ENCODE results near the gene APOA5. TPM values are rescaled to one million over a fixed set of nuclear protein-coding genes. Genes with fewer than 3 reads are reported as not detected.

APOA5 gene
- total RNA-seq, 1 experiment from 2014 or later, result not detected

GRCh38 chr11:116788975-116789374 is 2.7 kb downstream of the APOA5 start:
- DNase-seq, result no peak
- H3K4me3 ChIP-seq, result no peak overlapping the region
- intact Hi-C loops (cut with micrococcal nuclease; ENCODE audit: unreplicated experiment), result loop anchor here (5.0 kb wide), 2 partner anchors 48 to 443 kb away; partner anchors contain the start of genes APOA1, PCSK7 and RNF214
- no peaks in the 10 kb centered on the region for H4K20me1 ChIP-seq (ENCODE audit: insufficient read depth)
- no peak for TF ChIP-seq EZH2 (IDR thresholded peaks at IDR 0.05; ENCODE audit: low read depth)
- TF ChIP-seq, protein P1, sequence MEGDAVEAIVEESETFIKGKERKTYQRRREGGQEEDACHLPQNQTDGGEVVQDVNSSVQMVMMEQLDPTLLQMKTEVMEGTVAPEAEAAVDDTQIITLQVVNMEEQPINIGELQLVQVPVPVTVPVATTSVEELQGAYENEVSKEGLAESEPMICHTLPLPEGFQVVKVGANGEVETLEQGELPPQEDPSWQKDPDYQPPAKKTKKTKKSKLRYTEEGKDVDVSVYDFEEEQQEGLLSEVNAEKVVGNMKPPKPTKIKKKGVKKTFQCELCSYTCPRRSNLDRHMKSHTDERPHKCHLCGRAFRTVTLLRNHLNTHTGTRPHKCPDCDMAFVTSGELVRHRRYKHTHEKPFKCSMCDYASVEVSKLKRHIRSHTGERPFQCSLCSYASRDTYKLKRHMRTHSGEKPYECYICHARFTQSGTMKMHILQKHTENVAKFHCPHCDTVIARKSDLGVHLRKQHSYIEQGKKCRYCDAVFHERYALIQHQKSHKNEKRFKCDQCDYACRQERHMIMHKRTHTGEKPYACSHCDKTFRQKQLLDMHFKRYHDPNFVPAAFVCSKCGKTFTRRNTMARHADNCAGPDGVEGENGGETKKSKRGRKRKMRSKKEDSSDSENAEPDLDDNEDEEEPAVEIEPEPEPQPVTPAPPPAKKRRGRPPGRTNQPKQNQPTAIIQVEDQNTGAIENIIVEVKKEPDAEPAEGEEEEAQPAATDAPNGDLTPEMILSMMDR (conservative IDR thresholded peaks at IDR 0.05), result no peak
- H3K27ac ChIP-seq, result no peak overlapping the region
- H3K9me2 ChIP-seq (ENCODE audit: insufficient read depth), result no peaks in the 10 kb centered on the region
- no peaks in the 10 kb centered on the region for H3K27me3 ChIP-seq (ENCODE audit: insufficient read depth, low read depth)
- CTCF ChIA-PET, result interaction anchor here (0.6 kb wide), 1 partner anchor 42 kb away, joined by 5 read pairs; no protein-coding TSS in a partner anchor
- POLR2A ChIA-PET (ENCODE audit: unreplicated experiment), result no interaction called here
- peaks cover 21% of the 10 kb centered on the region for H3K79me2 ChIP-seq (ENCODE audit: low read depth)
- BruUV-seq (replicated peaks), result no TSS peak
- peak overlapping the region; percentile 91; the same call in 1 of the 2 replicates for H3K4me2 ChIP-seq
- no peak overlapping the region for H2AFZ ChIP-seq
- H3F3A ChIP-seq (ENCODE audit: insufficient read depth, low read depth), result peaks cover 5% of the 10 kb centered on the region
- peaks cover 20% of the 10 kb centered on the region for H3K4me1 ChIP-seq (replicated peaks; ENCODE audit: insufficient read depth)
- H3K9me3 ChIP-seq (ENCODE audit: insufficient read depth, low read depth), result no peaks in the 10 kb centered on the region
- peaks cover 24% of the 10 kb centered on the region for H3K36me3 ChIP-seq (ENCODE audit: low read depth)

DNA sequence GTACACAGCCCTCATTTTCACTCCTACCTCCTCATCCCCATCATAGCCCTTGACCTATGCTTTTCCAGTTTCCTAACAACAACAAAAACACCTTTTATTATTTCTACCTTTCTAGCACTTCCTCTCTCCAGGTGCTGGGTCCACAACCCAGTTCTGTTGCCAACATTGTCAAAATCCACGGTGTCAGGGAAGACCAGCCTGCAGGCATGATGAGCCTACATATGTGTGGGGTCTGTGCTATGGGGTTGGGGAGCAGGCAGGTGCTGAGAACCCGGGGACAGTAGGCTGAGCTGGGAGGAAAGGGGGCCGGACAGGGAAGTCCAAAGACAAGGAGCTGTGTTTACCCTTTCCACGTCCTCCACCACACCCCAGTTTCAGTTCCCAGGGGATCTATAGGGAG is 3.1 kb downstream of the APOA5 start:
- H2AFZ ChIP-seq, result peak overlapping the region; percentile 95
- peak overlapping the region; percentile 76 for H3K4me3 ChIP-seq
- no peaks in the 10 kb centered on the region for H3K9me3 ChIP-seq (ENCODE audit: insufficient read depth, low read depth)
- no peaks in the 10 kb centered on the region for H3K9me2 ChIP-seq (ENCODE audit: insufficient read depth)
- intact Hi-C loops (cut with micrococcal nuclease; ENCODE audit: unreplicated experiment), result loop anchor here (5.0 kb wide), 2 partner anchors 49 to 444 kb away; partner anchors contain the start of genes APOA1, PCSK7 and RNF214
- H3K27me3 ChIP-seq (ENCODE audit: insufficient read depth, low read depth), result no peaks in the 10 kb centered on the region
- TF ChIP-seq, protein P1 (conservative IDR thresholded peaks at IDR 0.05), result no peak
- no peak for TF ChIP-seq EZH2 (IDR thresholded peaks at IDR 0.05; ENCODE audit: low read depth)
- H3K4me1 ChIP-seq (replicated peaks; ENCODE audit: insufficient read depth), result peaks cover 20% of the 10 kb centered on the region
- ChIA-PET CTCF (interaction anchor here (0.6 kb wide), 1 partner anchor 41 kb away, joined by 5 read pairs; no protein-coding TSS in a partner anchor), POLR2A (ENCODE audit: unreplicated experiment) (no interaction called here)
- H4K20me1 ChIP-seq (ENCODE audit: insufficient read depth), result no peaks in the 10 kb centered on the region
- peaks cover 28% of the 10 kb centered on the region for H3K36me3 ChIP-seq (ENCODE audit: low read depth)
- H3K27ac ChIP-seq, result no peak overlapping the region
- BruUV-seq (replicated peaks), result no TSS peak
- peak overlapping the region; percentile 91 for H3K4me2 ChIP-seq
- no peak for DNase-seq
- H3F3A ChIP-seq (ENCODE audit: insufficient read depth, low read depth), result peaks cover 5% of the 10 kb centered on the region
- H3K79me2 ChIP-seq (ENCODE audit: low read depth), result peaks cover 21% of the 10 kb centered on the region

DNA sequence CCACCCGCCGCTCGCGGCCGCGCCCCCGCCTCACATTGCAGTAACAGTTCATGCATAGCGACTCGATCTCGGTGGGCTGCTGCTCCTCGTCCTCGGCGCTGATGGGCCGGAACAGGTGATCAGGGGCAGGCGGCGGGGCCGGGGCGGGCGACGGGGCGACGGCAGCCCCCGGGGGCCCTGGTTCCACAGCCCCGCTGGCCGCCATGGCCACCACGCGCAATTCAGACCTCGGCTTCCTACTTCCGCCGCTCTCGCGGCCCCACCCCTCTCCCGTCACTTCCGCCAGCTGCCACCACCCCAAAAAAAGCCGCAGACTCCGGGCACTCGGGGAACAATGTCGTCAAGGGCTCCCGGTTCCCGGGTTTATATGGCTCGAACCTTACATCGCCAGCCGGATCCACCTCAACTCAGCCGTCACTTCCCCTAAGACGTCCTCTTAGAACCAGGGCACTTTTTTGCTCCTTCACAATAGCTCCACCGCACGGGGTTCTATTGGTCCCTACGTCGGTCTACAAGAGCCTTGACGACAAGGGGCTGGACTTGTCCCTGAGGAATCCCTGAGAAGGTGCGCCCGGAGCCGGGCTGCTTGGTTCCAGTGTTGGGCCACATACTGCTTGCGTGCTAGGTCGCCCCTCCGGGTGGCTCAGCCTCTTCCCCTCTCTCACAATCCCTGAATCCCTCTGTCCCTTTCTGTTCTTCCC is 3.7 kb downstream of the APOA5 start, which contains the start of gene ZPR1:
ZPR1 (minus strand) TSS at position 238 of the 701 bp plus-strand sequence; CDS start at position 205, 33 bp downstream.
- intact Hi-C loops (cut with micrococcal nuclease; ENCODE audit: unreplicated experiment), result loop anchor here (5.0 kb wide), 2 partner anchors 49 to 444 kb away; partner anchors contain the start of genes APOA1, PCSK7 and RNF214

More for the DNA sequence above, 3.7 kb downstream of the APOA5 start, which contains the start of gene ZPR1:
- peaks cover 33% of the 10 kb centered on the region for H3K36me3 ChIP-seq (ENCODE audit: low read depth)
- H2AFZ ChIP-seq, result peak within 1 kb of the TSS; percentile 95
- H4K20me1 ChIP-seq (ENCODE audit: insufficient read depth), result no peaks in the 10 kb centered on the region
- no peak within 1 kb of the TSS; the same call in 1 of the 2 replicates for H3K27ac ChIP-seq
- CTCF ChIA-PET, result interaction anchor here (1.0 to 1.2 kb wide), 2 partner anchors 48 to 318 kb away, joined by 4 to 11 read pairs; no protein-coding TSS in a partner anchor
- peaks cover 4% of the 10 kb centered on the region for H3F3A ChIP-seq (ENCODE audit: insufficient read depth, low read depth)
- DNase-seq, result peak; percentile 68 to 69
- no peaks in the 10 kb centered on the region for H3K9me2 ChIP-seq (ENCODE audit: insufficient read depth)
- H3K4me2 ChIP-seq, result peak within 1 kb of the TSS; percentile 91
- peaks cover 21% of the 10 kb centered on the region for H3K79me2 ChIP-seq (ENCODE audit: low read depth)
- peaks cover 17% of the 10 kb centered on the region for H3K4me1 ChIP-seq (replicated peaks; ENCODE audit: insufficient read depth)
- POLR2A ChIA-PET (ENCODE audit: unreplicated experiment), result no interaction called here
- H3K27me3 ChIP-seq (ENCODE audit: insufficient read depth, low read depth), result no peaks in the 10 kb centered on the region
- no peaks in the 10 kb centered on the region for H3K9me3 ChIP-seq (ENCODE audit: insufficient read depth, low read depth)
- no peak for TF ChIP-seq EZH2 (IDR thresholded peaks at IDR 0.05; ENCODE audit: low read depth)
- TF ChIP-seq, protein P1 (conservative IDR thresholded peaks at IDR 0.05), result no peak
- H3K4me3 ChIP-seq, result peak within 1 kb of the TSS; percentile 76
- BruUV-seq (replicated peaks), result TSS peak; percentile 98

Measured in PC-9 (cell line).